Measurements from ENCODE around the gene ZNF512B. TPM values are rescaled to one million over a fixed set of nuclear protein-coding genes. Genes with fewer than 3 reads are reported as not detected.
A peak's percentile ranks its signal among the peaks of the same experiment; 100 is the strongest.

Gene ZNF512B
- total RNA-seq, 1 experiment from 2014 or later: 47.9 TPM

DNA sequence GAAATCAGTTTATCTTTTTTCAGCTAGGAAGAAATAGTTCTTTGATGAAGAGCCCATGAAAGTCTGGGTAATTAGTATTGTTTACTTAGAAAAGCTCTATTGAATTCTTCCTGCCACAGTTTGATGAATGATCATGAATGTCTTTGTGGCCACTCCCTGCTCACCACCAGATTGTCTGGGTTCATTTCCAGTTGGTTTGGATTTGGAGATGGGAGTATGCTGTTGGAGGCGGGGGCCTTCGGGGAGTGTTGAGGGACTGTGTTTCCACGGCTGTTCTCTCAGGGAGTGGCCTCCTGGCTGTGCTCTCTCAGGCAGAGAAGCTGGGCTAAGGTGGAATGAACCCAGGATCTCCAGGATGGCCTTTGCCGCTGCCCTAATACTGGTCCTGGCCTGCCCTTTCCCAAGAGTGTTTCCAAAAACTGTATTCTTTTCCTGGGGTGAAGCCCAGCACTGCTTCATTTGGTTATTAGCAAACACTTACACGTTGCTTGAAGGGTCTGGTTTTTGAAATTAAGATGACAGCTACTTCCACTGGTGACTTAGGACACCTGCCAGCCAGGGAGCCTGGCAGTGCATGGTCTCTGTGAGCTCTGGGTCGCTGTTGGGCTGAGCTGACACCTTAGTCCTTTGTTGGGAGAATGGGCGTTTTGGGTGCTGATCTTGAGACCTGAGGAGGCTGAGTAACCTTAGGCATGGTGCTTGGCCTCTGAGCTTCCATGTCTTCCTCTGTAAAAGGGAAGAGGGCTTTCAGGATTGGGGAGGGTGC, 34.4 kb upstream of the ZNF512B start:
- TF ChIP-seq, protein P1, sequence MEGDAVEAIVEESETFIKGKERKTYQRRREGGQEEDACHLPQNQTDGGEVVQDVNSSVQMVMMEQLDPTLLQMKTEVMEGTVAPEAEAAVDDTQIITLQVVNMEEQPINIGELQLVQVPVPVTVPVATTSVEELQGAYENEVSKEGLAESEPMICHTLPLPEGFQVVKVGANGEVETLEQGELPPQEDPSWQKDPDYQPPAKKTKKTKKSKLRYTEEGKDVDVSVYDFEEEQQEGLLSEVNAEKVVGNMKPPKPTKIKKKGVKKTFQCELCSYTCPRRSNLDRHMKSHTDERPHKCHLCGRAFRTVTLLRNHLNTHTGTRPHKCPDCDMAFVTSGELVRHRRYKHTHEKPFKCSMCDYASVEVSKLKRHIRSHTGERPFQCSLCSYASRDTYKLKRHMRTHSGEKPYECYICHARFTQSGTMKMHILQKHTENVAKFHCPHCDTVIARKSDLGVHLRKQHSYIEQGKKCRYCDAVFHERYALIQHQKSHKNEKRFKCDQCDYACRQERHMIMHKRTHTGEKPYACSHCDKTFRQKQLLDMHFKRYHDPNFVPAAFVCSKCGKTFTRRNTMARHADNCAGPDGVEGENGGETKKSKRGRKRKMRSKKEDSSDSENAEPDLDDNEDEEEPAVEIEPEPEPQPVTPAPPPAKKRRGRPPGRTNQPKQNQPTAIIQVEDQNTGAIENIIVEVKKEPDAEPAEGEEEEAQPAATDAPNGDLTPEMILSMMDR (IDR thresholded peaks at IDR 0.05; ENCODE audit: insufficient read depth in 1 of 2, low read depth in 1 of 2, low read length in 1 of 2, severe bottlenecking in 1 of 2, unreplicated experiment in 1 of 2): no peak
- peak overlapping the region; percentile 39 for H3K27ac Mint-ChIP-seq (ENCODE audit: unreplicated experiment)
- POLR2A ChIA-PET: interaction anchor here (1.2 to 1.3 kb wide), 2 partner anchors 24 to 58 kb away, joined by 4 to 5 read pairs; partner anchors contain the start of gene TCEA2

DNA sequence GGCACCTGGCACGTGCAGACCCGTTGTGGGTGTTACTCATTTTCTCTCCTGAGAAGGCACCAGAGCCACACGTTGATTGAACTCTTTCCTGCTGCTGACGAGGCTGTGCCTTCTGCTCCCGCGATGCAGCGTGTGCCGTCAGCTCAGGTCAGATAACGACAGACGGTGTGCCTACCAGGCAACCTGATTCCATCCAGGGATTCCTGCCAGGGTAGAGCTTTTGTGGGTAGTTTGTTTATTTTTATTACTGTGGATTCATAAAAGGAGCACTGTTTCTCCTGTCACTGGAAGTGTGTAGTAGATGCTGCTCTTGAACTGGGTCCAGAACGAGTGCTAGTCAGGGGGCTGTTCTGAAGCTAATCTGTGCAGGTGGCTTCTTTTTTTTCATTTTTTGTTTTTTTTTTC, 31.9 kb upstream of the ZNF512B start:
- Histone ChIP-seq H3K4me1 (peaks cover 14% of the 10 kb centered on the region), H3K36me3 (ENCODE audit: control insufficient read depth, insufficient read depth, low read length) (peaks cover 27% of the 10 kb centered on the region), H3K27me3 (replicated peaks; ENCODE audit: control insufficient read depth, insufficient read depth, low read length) (no peaks in the 10 kb centered on the region), H3K9me3 (no peaks in the 10 kb centered on the region), H3K4me3 (ENCODE audit: low read depth, low read length) (no peak overlapping the region)
- DNase-seq: no peak
- TF ChIP-seq, protein P1 (IDR thresholded peaks at IDR 0.05; ENCODE audit: insufficient read depth in 1 of 2, low read depth in 1 of 2, low read length in 1 of 2, severe bottlenecking in 1 of 2, unreplicated experiment in 1 of 2): no peak
- CTCF ChIA-PET: interaction anchor here (0.6 to 3.2 kb wide), 4 partner anchors 21 to 101 kb away, joined by 3 to 18 read pairs (median 8); partner anchors contain the start of gene PRPF6
- intact Hi-C loops (cut with micrococcal nuclease; ENCODE audit: unreplicated experiment): no loop called here
- Mint-ChIP-seq H3K27ac (ENCODE audit: unreplicated experiment) (no peak overlapping the region), H3K4me3 (ENCODE audit: unreplicated experiment) (no peak overlapping the region), H3K27me3 (ENCODE audit: insufficient read depth, unreplicated experiment) (no peaks in the 10 kb centered on the region), H3K4me1 (ENCODE audit: low read depth, unreplicated experiment) (no peaks in the 10 kb centered on the region), H3K36me3 (ENCODE audit: insufficient read depth, unreplicated experiment) (peaks cover 100% of the 10 kb centered on the region), H3K9me3 (ENCODE audit: unreplicated experiment) (no peaks in the 10 kb centered on the region)
- BruUV-seq (replicated peaks): no TSS peak
- POLR2A ChIA-PET: interaction anchor here (0.6 kb wide), 2 partner anchors 44 to 74 kb away, joined by 4 to 8 read pairs; no protein-coding TSS in a partner anchor

More for the DNA sequence above, 34.4 kb upstream of the ZNF512B start:
- Histone ChIP-seq H3K9me3 (peaks cover 5% of the 10 kb centered on the region; the same call in 1 of the 2 replicates), H3K4me3 (ENCODE audit: low read depth, low read length) (no peak overlapping the region), H3K36me3 (ENCODE audit: control insufficient read depth, insufficient read depth, low read length) (peaks cover 25% of the 10 kb centered on the region), H3K27me3 (replicated peaks; ENCODE audit: control insufficient read depth, insufficient read depth, low read length) (no peaks in the 10 kb centered on the region), H3K4me1 (peaks cover 14% of the 10 kb centered on the region)
- Mint-ChIP-seq H3K36me3 (ENCODE audit: insufficient read depth, unreplicated experiment) (peaks cover 100% of the 10 kb centered on the region), H3K4me1 (ENCODE audit: low read depth, unreplicated experiment) (no peaks in the 10 kb centered on the region), H3K9me3 (ENCODE audit: unreplicated experiment) (no peaks in the 10 kb centered on the region), H3K4me3 (ENCODE audit: unreplicated experiment) (no peak overlapping the region), H3K27me3 (ENCODE audit: insufficient read depth, unreplicated experiment) (no peaks in the 10 kb centered on the region)
- intact Hi-C loops (cut with micrococcal nuclease; ENCODE audit: unreplicated experiment): loop anchor here (1.0 kb wide), 1 partner anchor 20 kb away; no protein-coding TSS in a partner anchor
- peak; percentile 74 to 80 for DNase-seq
- CTCF ChIA-PET: interaction anchor here (0.9 to 3.1 kb wide), 4 partner anchors 20 to 66 kb away, joined by 3 to 27 read pairs (median 12); partner anchors contain the start of genes PRPF6 and SAMD10
- TSS peak; percentile 9 for BruUV-seq (replicated peaks)

DNA sequence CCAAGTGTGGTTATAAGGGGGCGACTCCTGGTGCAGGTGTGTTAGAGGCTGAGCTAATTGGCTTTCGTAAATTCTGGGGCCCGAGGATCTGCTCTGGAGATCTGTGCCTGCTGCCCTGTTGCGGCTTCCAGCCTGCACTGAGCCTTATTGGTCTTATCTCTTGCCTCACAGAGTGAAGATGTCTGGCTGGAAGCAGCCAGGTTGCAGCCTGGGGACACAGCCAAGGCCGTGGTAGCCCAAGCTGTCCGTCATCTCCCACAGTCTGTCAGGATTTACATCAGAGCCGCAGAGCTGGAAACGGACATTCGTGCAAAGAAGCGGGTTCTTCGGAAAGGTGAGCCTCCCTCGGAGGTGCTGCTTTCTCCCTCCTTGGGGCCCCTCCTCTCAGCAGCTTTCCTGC, 31.2 kb upstream of the ZNF512B start:
- Histone ChIP-seq H3K4me3 (ENCODE audit: low read depth, low read length) (no peak overlapping the region), H3K36me3 (ENCODE audit: control insufficient read depth, insufficient read depth, low read length) (peaks cover 31% of the 10 kb centered on the region), H3K9me3 (no peaks in the 10 kb centered on the region), H3K4me1 (peaks cover 14% of the 10 kb centered on the region), H3K27me3 (replicated peaks; ENCODE audit: control insufficient read depth, insufficient read depth, low read length) (no peaks in the 10 kb centered on the region)
- H3K36me3 Mint-ChIP-seq (ENCODE audit: insufficient read depth, unreplicated experiment): peaks cover 100% of the 10 kb centered on the region
- no peaks in the 10 kb centered on the region for H3K9me3 Mint-ChIP-seq (ENCODE audit: unreplicated experiment)
- intact Hi-C loops (cut with micrococcal nuclease; ENCODE audit: unreplicated experiment): no loop called here
- POLR2A ChIA-PET: interaction anchor here (0.6 kb wide), 1 partner anchor 43 kb away, joined by 8 read pairs; no protein-coding TSS in a partner anchor
- CTCF ChIA-PET: interaction anchor here (2.5 to 3.2 kb wide), 2 partner anchors 20 to 38 kb away, joined by 9 to 18 read pairs; partner anchors contain the start of gene PRPF6
- DNase-seq: no peak
- no TSS peak for BruUV-seq (replicated peaks)
- H3K4me3 Mint-ChIP-seq (ENCODE audit: unreplicated experiment): no peak overlapping the region
- H3K27ac Mint-ChIP-seq (ENCODE audit: unreplicated experiment): no peak overlapping the region
- no peaks in the 10 kb centered on the region for H3K27me3 Mint-ChIP-seq (ENCODE audit: insufficient read depth, unreplicated experiment)
- TF ChIP-seq, protein P1 (IDR thresholded peaks at IDR 0.05; ENCODE audit: insufficient read depth in 1 of 2, low read depth in 1 of 2, low read length in 1 of 2, severe bottlenecking in 1 of 2, unreplicated experiment in 1 of 2): no peak
- no peaks in the 10 kb centered on the region for H3K4me1 Mint-ChIP-seq (ENCODE audit: low read depth, unreplicated experiment)

All from Caco-2 (cell line).